Endothelial cell of umbilical vein (primary cell): ENCODE measurements around the gene SOHLH1. TPM values are rescaled to one million over a fixed set of nuclear protein-coding genes. Genes with fewer than 3 reads are reported as not detected.

Experiments
- BruUV-seq: library from RNA; stranded (reverse); fragments of 400-500 nt; replicated peaks from 2 replicates; lab custom pipeline; 2021; lab: Mats Ljungman, UMichigan
- CTCF ChIA-PET: fragments of 300-600, 350-600 bp; sonication (Branson Sonifier 250); formaldehyde crosslinking; loops from one replicate; lab custom pipeline; 2021; ENCODE audit warnings: antibody characterized with exemption, inconsistent platforms; lab: Charles Lee
- POLR2A ChIA-PET: fragments of 300-600, 350-600 bp; sonication (Branson Sonifier 250); formaldehyde crosslinking; loops from one replicate; lab custom pipeline; 2021; ENCODE audit warnings: antibody characterized with exemption, inconsistent platforms; lab: Charles Lee
- DNase-seq: peaks from one replicate; pipeline ENCODE4 v3.0.0-alpha.2; 2011; ENCODE audit warnings: low read depth, low spot score
- FAIRE-seq: peaks from 2 replicates; lab custom pipeline; 2011; peaks lifted over from hg19 to GRCh38; lab: Jason Lieb, UNC
- H2AFZ ChIP-seq: 2 replicates; pipeline ENCODE4 v1.6.0; 2012; ENCODE audit warnings: low read depth, low read length, control low read depth, inconsistent platforms
- H3K27ac ChIP-seq: 2 replicates; pipeline ENCODE4 v1.5.1; 2011; ENCODE audit warnings: low read depth, mild to moderate bottlenecking, control low read depth, low read length, moderate library complexity; ENCODE audit not compliant: insufficient read depth
- H3K27me3 ChIP-seq, 2 experiments: 2 replicates each; pipeline versions ENCODE4 v1.6.0 to v1.6.1; 2011; ENCODE audit warnings: low read length in 2 of 2, mixed read lengths in 1 of 2; ENCODE audit not compliant: control insufficient read depth in 2 of 2, insufficient read depth in 2 of 2
- H3K36me3 ChIP-seq, 2 experiments: 2 replicates in 1 of 2; 3 replicates in 1 of 2; pipeline ENCODE4 v1.5.1; 2011; ENCODE audit warnings: low read length in 2 of 2, mild to moderate bottlenecking in 1 of 2, moderate library complexity in 1 of 2; ENCODE audit not compliant: control insufficient read depth in 2 of 2, insufficient read depth in 2 of 2; ENCODE audit errors: extremely low read depth in 1 of 2
- H3K4me1 ChIP-seq: 3 replicates; pipeline ENCODE4 v1.5.1; 2011; ENCODE audit warnings: mild to moderate bottlenecking, low read length; ENCODE audit not compliant: control insufficient read depth, insufficient read depth; ENCODE audit errors: extremely low read depth
- H3K4me2 ChIP-seq: 2 replicates; pipeline ENCODE4 v1.6.1; 2011; ENCODE audit warnings: low read length, control low read depth, mixed read lengths; ENCODE audit not compliant: insufficient read depth
- H3K4me3 ChIP-seq, 3 experiments: fragments of 200-600 bp in 1 of 3; sonication (generic), shearing (Covaris generic) in 1 of 3; replicated peaks in 1 of 3; 2 replicates each; pipeline ENCODE4 v1.5.1; 2011 to 2016; ENCODE audit warnings: control low read depth in 3 of 3, low read length in 3 of 3, mild to moderate bottlenecking in 2 of 3, inconsistent platforms in 1 of 3, low read depth in 1 of 3, moderate library complexity in 1 of 3; ENCODE audit not compliant: insufficient read depth in 1 of 3
- H3K79me2 ChIP-seq: 2 replicates; pipeline ENCODE4 v1.6.0; 2012; ENCODE audit warnings: low read length, inconsistent platforms; ENCODE audit not compliant: control insufficient read depth, insufficient read depth
- H3K9ac ChIP-seq: replicated peaks from 2 replicates; pipeline ENCODE3; 2011; ENCODE audit warnings: low read length, control low read depth; ENCODE audit not compliant: insufficient read depth; ENCODE audit errors: extremely low read depth
- H3K9me1 ChIP-seq: replicated peaks from 3 replicates; pipeline ENCODE4 v1.6.0; 2011; ENCODE audit warnings: mild to moderate bottlenecking, low read length; ENCODE audit not compliant: control insufficient read depth, insufficient read depth; ENCODE audit errors: extremely low read depth
- H3K9me3 ChIP-seq: replicated peaks from 2 replicates; pipeline ENCODE4 v1.5.1; 2012; ENCODE audit warnings: low read length, inconsistent platforms; ENCODE audit not compliant: control insufficient read depth, insufficient read depth
- H4K20me1 ChIP-seq: replicated peaks from 2 replicates; pipeline ENCODE3; 2011; ENCODE audit warnings: mild to moderate bottlenecking, low read length; ENCODE audit not compliant: control insufficient read depth, insufficient read depth; ENCODE audit errors: extremely low read depth
- EZH2 ChIP-seq: IDR thresholded peaks from 2 replicates; pipeline ENCODE4 v1.6.1; 2012; ENCODE audit warnings: borderline replicate concordance, low read depth, mild to moderate bottlenecking, moderate library complexity, low read length, inconsistent platforms; ENCODE audit not compliant: severe bottlenecking
- FOS ChIP-seq: IDR thresholded peaks from 2 replicates; pipeline ENCODE4 v1.6.1; 2011; ENCODE audit warnings: mild to moderate bottlenecking, low read length, moderate library complexity, borderline replicate concordance; ENCODE audit not compliant: insufficient read depth
- GATA2 ChIP-seq: IDR thresholded peaks from 2 replicates; pipeline ENCODE4 v1.7.0; 2011; ENCODE audit warnings: low read depth, mild to moderate bottlenecking, moderate library complexity, mixed read lengths, low read length; ENCODE audit not compliant: insufficient read length, insufficient read depth
- JUN ChIP-seq: IDR thresholded peaks from 2 replicates; pipeline ENCODE4 v1.6.1; 2011; ENCODE audit warnings: borderline replicate concordance, low read depth; ENCODE audit not compliant: insufficient read length, insufficient read depth
- MAX ChIP-seq: IDR thresholded peaks from 2 replicates; pipeline ENCODE4 v1.6.1; 2011; ENCODE audit not compliant: insufficient read depth, insufficient read length
- MYC ChIP-seq: IDR thresholded peaks from one replicate; pipeline ENCODE4 v1.6.1; 2011; ENCODE audit warnings: mild to moderate bottlenecking, low read depth, low read length
- POLR2A ChIP-seq: IDR thresholded peaks from 2 replicates; pipeline ENCODE4 v1.6.1; 2012; ENCODE audit warnings: low read depth, mild to moderate bottlenecking, control low read depth, low read length
- POLR2AphosphoS5 ChIP-seq: IDR thresholded peaks from 2 replicates; pipeline ENCODE4 v1.6.1; 2012; ENCODE audit warnings: low read depth, mild to moderate bottlenecking, control low read depth, low read length, moderate library complexity; ENCODE audit not compliant: insufficient read depth
- dilution Hi-C: fragments of 300-500 bp; cut with MboI; formaldehyde crosslinking; loops from one replicate; pipeline ENCODE4 v1.15.0; 2019; ENCODE audit warnings: low sequenced_read_pairs; ENCODE audit not compliant: extremely low pct_ligation_motif_present
- intact Hi-C: fragments of 100-400 bp; cut with micrococcal nuclease; formaldehyde crosslinking; loops from one replicate; pipeline ENCODE4 v1.10.0; 2022
- polyA plus RNA-seq, 4 experiments: library from polyadenylated mRNA; depleted of rRNA in 3 of 4; stranded (reverse) in 3 of 4; unstranded in 1 of 4; fragments of >200 nt; gene quantifications; 2 replicates each; pipeline versions ENCODE4 v1.2.1 to v1.2.3, GENCODE V29; 2011 to 2012; ENCODE audit warnings: missing spikeins in 1 of 4
- total RNA-seq: library from RNA; stranded (reverse); gene quantifications from 2 replicates; pipeline ENCODE4 v1.2.3, GENCODE V29; 2021
- TF ChIP-seq, protein P1 (sequence below), 2 donors: IDR thresholded peaks; 1 replicate in 1 of 2; 2 replicates in 1 of 2; pipeline ENCODE4 v1.5.1; 2011; ENCODE audit warnings: low read length in 2 of 2, mild to moderate bottlenecking in 2 of 2, moderate library complexity in 2 of 2, control low read depth in 1 of 2, inconsistent platforms in 1 of 2, low read depth in 1 of 2; ENCODE audit not compliant: insufficient read depth in 1 of 2; ENCODE audit errors: extremely low read depth in 1 of 2

Gene SOHLH1
- total and polyA plus RNA-seq, 2 donors (not counting 3 experiments of a cell fraction or from before 2014, with no cell fraction given): not detected

GRCh38 chr9:135732569-135733257 is 33.4 kb upstream of the SOHLH1 start:
- peaks cover 2% of the 10 kb centered on the region for H3K9me3 ChIP-seq
- H4K20me1 ChIP-seq: no peaks in the 10 kb centered on the region
- no peak overlapping the region for H3K27ac ChIP-seq
- dilution Hi-C loops: no loop called here
- POLR2A ChIA-PET: no interaction called here
- no peaks in the 10 kb centered on the region for H3K9me1 ChIP-seq
- H3K4me1 ChIP-seq: no peaks in the 10 kb centered on the region
- no peak overlapping the region for H3K9ac ChIP-seq
- BruUV-seq: no TSS peak
- no peak overlapping the region for H3K4me2 ChIP-seq
- no peak overlapping the region for H2AFZ ChIP-seq
- DNase-seq: no peak
- CTCF ChIA-PET: no interaction called here
- intact Hi-C loops: no loop called here
- H3K36me3 ChIP-seq: no peaks in the 10 kb centered on the region
- no peaks in the 10 kb centered on the region for H3K79me2 ChIP-seq
- TF ChIP-seq POLR2A (no peak), POLR2AphosphoS5 (no peak), EZH2 (no peak), MYC (no peak), MAX (no peak), FOS (no peak), GATA2 (no peak), JUN (no peak)
- TF ChIP-seq, protein P1, sequence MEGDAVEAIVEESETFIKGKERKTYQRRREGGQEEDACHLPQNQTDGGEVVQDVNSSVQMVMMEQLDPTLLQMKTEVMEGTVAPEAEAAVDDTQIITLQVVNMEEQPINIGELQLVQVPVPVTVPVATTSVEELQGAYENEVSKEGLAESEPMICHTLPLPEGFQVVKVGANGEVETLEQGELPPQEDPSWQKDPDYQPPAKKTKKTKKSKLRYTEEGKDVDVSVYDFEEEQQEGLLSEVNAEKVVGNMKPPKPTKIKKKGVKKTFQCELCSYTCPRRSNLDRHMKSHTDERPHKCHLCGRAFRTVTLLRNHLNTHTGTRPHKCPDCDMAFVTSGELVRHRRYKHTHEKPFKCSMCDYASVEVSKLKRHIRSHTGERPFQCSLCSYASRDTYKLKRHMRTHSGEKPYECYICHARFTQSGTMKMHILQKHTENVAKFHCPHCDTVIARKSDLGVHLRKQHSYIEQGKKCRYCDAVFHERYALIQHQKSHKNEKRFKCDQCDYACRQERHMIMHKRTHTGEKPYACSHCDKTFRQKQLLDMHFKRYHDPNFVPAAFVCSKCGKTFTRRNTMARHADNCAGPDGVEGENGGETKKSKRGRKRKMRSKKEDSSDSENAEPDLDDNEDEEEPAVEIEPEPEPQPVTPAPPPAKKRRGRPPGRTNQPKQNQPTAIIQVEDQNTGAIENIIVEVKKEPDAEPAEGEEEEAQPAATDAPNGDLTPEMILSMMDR (IDR thresholded peaks at IDR 0.05; ENCODE audit: extremely low read depth in 1 of 2, insufficient read depth in 1 of 2, low read depth in 1 of 2, low read length in 2 of 2): no peak
- no peak for FAIRE-seq
- peaks cover 2 to 7% of the 10 kb centered on the region in 2 experiments for H3K27me3 ChIP-seq
- no peak overlapping the region for H3K4me3 ChIP-seq
